22Rv1 (cell line): ENCODE results near the gene ZFP64.
"Not testable (repeated sequence)": the region's sequence is repeated elsewhere in the genome, so short reads cannot be mapped to it uniquely, and the experiment has no call there.

Source experiments
- ZFX ChIP-seq: fragments of 450-650 bp; IDR thresholded peaks from 2 replicates; pipeline ENCODE4 v1.6.1; 2017; ENCODE audit warnings: antibody characterized with exemption, borderline replicate concordance
- TF ChIP-seq, protein P1 (sequence below): fragments of 450-650 bp; IDR thresholded peaks from 2 replicates; pipeline ENCODE4 v1.5.1; 2017; ENCODE audit warnings: mild to moderate bottlenecking

- TF ChIP-seq, protein P1, sequence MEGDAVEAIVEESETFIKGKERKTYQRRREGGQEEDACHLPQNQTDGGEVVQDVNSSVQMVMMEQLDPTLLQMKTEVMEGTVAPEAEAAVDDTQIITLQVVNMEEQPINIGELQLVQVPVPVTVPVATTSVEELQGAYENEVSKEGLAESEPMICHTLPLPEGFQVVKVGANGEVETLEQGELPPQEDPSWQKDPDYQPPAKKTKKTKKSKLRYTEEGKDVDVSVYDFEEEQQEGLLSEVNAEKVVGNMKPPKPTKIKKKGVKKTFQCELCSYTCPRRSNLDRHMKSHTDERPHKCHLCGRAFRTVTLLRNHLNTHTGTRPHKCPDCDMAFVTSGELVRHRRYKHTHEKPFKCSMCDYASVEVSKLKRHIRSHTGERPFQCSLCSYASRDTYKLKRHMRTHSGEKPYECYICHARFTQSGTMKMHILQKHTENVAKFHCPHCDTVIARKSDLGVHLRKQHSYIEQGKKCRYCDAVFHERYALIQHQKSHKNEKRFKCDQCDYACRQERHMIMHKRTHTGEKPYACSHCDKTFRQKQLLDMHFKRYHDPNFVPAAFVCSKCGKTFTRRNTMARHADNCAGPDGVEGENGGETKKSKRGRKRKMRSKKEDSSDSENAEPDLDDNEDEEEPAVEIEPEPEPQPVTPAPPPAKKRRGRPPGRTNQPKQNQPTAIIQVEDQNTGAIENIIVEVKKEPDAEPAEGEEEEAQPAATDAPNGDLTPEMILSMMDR: not testable (repeated sequence)
- not testable (repeated sequence) for TF ChIP-seq ZFX
Measured at GRCh38 chr20:52221362-52221761, 29.8 kb upstream of the ZFP64 start.
